22Rv1 (cell line): ENCODE data around the gene ADCY2.

Source experiments
- ZFX ChIP-seq: fragments of 450-650 bp; IDR thresholded peaks from 2 replicates; pipeline ENCODE4 v1.6.1; 2017; ENCODE audit warnings: antibody characterized with exemption, borderline replicate concordance
- TF ChIP-seq, protein P1 (sequence below): fragments of 450-650 bp; IDR thresholded peaks from 2 replicates; pipeline ENCODE4 v1.5.1; 2017; ENCODE audit warnings: mild to moderate bottlenecking

DNA sequence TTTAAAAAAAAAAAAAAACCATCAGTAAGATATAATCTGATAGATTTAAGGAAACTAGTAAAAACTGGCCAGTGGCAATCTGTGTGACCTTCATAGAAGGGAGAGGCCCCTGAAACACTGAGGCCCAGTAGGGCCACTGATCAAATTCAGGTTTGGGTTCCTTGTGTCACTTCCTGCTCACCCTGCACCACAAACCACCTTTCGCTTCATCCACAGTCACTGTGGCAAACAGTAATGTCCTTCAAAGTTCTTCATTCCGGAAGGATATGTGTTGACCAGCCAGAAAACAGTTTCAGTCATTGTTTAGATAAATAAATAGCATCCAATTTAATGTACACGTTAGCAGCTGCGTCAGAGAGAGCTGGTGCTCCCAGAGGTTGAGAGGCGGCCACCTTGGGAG lies 232.9 kb downstream of the ADCY2 start:
- TF ChIP-seq, protein P1, sequence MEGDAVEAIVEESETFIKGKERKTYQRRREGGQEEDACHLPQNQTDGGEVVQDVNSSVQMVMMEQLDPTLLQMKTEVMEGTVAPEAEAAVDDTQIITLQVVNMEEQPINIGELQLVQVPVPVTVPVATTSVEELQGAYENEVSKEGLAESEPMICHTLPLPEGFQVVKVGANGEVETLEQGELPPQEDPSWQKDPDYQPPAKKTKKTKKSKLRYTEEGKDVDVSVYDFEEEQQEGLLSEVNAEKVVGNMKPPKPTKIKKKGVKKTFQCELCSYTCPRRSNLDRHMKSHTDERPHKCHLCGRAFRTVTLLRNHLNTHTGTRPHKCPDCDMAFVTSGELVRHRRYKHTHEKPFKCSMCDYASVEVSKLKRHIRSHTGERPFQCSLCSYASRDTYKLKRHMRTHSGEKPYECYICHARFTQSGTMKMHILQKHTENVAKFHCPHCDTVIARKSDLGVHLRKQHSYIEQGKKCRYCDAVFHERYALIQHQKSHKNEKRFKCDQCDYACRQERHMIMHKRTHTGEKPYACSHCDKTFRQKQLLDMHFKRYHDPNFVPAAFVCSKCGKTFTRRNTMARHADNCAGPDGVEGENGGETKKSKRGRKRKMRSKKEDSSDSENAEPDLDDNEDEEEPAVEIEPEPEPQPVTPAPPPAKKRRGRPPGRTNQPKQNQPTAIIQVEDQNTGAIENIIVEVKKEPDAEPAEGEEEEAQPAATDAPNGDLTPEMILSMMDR, result no peak
- TF ChIP-seq ZFX, result no peak
